Measurements from ENCODE around the gene ABCA2. TPM values are rescaled to one million over a fixed set of nuclear protein-coding genes. Genes with fewer than 3 reads are reported as not detected.
"Not testable (repeated sequence)": the region's sequence is repeated elsewhere in the genome, so short reads cannot be mapped to it uniquely, and the experiment has no call there.

Gene ABCA2
- total and polyA plus RNA-seq, 3 donors from 2014 or later = 33.6 to 65.5 (median 56.0) TPM

GRCh38 chr9:137007108-137007815 lies 20.8 kb downstream of the ABCA2 start:
- Histone ChIP-seq H3K27ac (no peak overlapping the region), H3K36me3 (ENCODE audit: low read depth, missing control alignments) (no peaks in the 10 kb centered on the region), H3K4me3 (no peak overlapping the region), H3K4me1 (peaks cover 22% of the 10 kb centered on the region), H3K27me3 (no peaks in the 10 kb centered on the region), H3K9me3 (no peaks in the 10 kb centered on the region)
- 61 to 65% methylated on average over 26 to 30 of the region's 30 CpGs for WGBS, 2 donors
- peak; percentile 68 for DNase-seq
- TF ChIP-seq CTCF (IDR thresholded peaks at IDR 0.05) (no peak), POLR2A (IDR thresholded peaks at IDR 0.05) (no peak)
- intact Hi-C loops (cut with DNase I; ENCODE audit: low total_unique reads) = no loop called here

DNA sequence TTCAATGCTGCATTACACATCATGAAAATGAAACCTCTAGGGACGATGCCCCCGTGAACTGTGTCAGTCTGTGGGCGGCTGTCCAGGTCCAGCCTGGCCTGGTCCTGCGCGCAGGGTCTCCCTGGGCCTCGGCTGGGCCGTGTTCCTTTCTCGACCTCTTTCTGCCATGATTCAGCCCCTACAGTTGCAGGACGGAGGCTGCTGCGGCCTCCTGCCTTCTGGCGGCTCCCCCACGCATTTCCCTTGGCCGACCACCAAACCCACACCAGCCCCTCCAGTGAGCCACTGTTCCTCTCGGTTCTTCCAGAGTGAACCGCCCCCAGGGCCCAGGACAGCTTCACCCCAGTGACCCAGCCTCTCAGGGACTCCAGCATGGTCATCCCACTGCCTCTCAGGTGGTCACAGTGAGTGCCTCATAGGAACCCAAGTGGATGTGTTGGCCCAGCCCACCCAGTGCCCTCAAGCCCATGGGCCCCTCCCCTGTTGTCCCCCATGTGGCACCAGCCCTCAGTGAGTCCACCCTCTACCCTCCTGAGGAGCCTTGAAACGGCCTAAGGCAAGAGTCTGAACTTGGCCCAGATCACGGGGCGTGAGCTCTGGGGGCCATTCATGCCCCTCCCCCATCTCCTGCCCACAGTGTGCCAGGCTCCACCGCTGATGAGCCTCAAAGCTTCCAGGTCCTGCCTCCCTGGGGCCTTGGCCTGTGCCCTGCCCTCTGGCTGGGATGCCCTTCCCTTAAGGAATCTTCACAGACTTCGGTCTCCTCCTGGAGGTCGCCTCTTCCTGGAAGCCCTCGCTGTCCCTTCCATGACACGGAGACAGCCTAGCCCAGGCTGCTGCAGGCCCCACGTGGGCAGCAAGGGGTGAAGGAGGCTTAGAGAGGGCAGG lies 21.7 kb downstream of the ABCA2 start:
- no peak for DNase-seq

GRCh38 chr9:137004285-137004684 lies 23.8 kb downstream of the ABCA2 start:
- H3K27me3 ChIP-seq; H3K27ac ChIP-seq; H3K36me3 ChIP-seq (ENCODE audit: low read depth, missing control alignments); intact Hi-C loops (cut with DNase I; ENCODE audit: low total_unique reads); H3K9me3 ChIP-seq; H3K4me3 ChIP-seq; DNase-seq: not testable (repeated sequence)
- 56 to 64% methylated on average over 17 of the region's 17 CpGs for WGBS, 2 donors
- peaks cover 22% of the 10 kb centered on the region for H3K4me1 ChIP-seq
- peak in 2 of 3 experiments; percentile 34 to 53 for TF ChIP-seq CTCF (IDR thresholded peaks at IDR 0.05)

More for the DNA sequence above, 21.7 kb downstream of the ABCA2 start:
- intact Hi-C loops (cut with DNase I; ENCODE audit: low total_unique reads) = no loop called here
- WGBS, 2 donors = 49 to 76% methylated on average over 22 to 24 of the region's 24 CpGs
- Histone ChIP-seq H3K27ac (peak overlapping the region in 1 of 2 donors; percentile 14), H3K36me3 (ENCODE audit: low read depth, missing control alignments) (no peaks in the 10 kb centered on the region), H3K9me3 (no peaks in the 10 kb centered on the region), H3K4me3 (no peak overlapping the region), H3K27me3 (no peaks in the 10 kb centered on the region), H3K4me1 (peaks cover 22% of the 10 kb centered on the region)
- TF ChIP-seq POLR2A (IDR thresholded peaks at IDR 0.05) = no peak

DNA sequence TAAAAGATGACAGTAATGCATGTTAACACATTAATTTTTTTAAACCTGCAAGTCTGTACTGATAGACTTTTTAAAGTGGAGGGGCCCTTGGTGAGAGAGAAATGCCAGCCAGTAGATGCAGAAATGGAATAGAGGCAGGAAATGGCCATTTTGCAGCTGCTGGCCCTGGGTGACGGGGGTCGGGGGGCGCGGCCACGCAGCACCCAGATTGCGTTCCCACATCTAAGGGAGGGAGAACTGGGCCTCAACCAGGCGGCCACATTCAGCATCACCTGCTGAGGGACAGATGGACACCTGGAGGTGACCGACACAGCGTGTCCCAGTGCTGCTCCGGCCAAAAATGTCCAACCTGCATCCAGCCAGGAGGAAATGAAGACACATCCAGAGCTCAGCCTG lies 25.4 kb downstream of the ABCA2 start:
- intact Hi-C loops (cut with DNase I; ENCODE audit: low total_unique reads) = no loop called here
- no peaks in the 10 kb centered on the region for H3K9me3 ChIP-seq
- H3K4me3 ChIP-seq = no peak overlapping the region
- no peak for DNase-seq
- TF ChIP-seq POLR2A (IDR thresholded peaks at IDR 0.05) (no peak), CTCF (IDR thresholded peaks at IDR 0.05) (no peak)
- H3K27ac ChIP-seq = no peak overlapping the region
- H3K27me3 ChIP-seq = no peaks in the 10 kb centered on the region
- H3K4me1 ChIP-seq = peaks cover 18% of the 10 kb centered on the region
- H3K36me3 ChIP-seq (ENCODE audit: low read depth, missing control alignments) = no peaks in the 10 kb centered on the region
- WGBS, 2 donors = 85 to 94% methylated on average over 9 to 10 of the region's 10 CpGs

- Histone ChIP-seq H3K9me3 (no peaks in the 10 kb centered on the region), H3K27me3 (no peaks in the 10 kb centered on the region), H3K4me3 (no peak overlapping the region), H3K27ac (no peak overlapping the region), H3K36me3 (ENCODE audit: low read depth, missing control alignments) (no peaks in the 10 kb centered on the region), H3K4me1 (peaks cover 12% of the 10 kb centered on the region)
- intact Hi-C loops (cut with DNase I; ENCODE audit: low total_unique reads) = no loop called here
- TF ChIP-seq POLR2A (IDR thresholded peaks at IDR 0.05) = no peak
- no peak for TF ChIP-seq CTCF (IDR thresholded peaks at IDR 0.05)
- WGBS, 2 donors = 85 to 88% methylated on average over 19 to 20 of the region's 20 CpGs
- DNase-seq = no peak
Observed at GRCh38 chr9:137001857-137002645, 26.0 kb downstream of the ABCA2 start.
